Endodermal cell (in vitro differentiated cells): ENCODE data around the gene TAF9. TPM values are rescaled to one million over a fixed set of nuclear protein-coding genes. Genes with fewer than 3 reads are reported as not detected.
A peak's percentile ranks its signal among the peaks of the same experiment; 100 is the strongest.

Experiments used
- DNase-seq: peaks from one replicate; pipeline ENCODE4 v3.0.0-alpha.2; 2017
- H3K27ac ChIP-seq: 2 replicates; pipeline ENCODE4 v1.5.1; 2013; ENCODE audit warnings: mild to moderate bottlenecking, low read depth, low read length, moderate library complexity
- H3K27me3 ChIP-seq: 2 replicates; pipeline ENCODE4 v1.6.1; 2013; ENCODE audit warnings: mild to moderate bottlenecking, low read length, moderate library complexity; ENCODE audit not compliant: insufficient read depth, control insufficient read depth, poor library complexity, severe bottlenecking
- H3K36me3 ChIP-seq: 2 replicates; pipeline ENCODE4 v1.7.0; 2013; ENCODE audit warnings: mild to moderate bottlenecking, low read length, moderate library complexity; ENCODE audit not compliant: control insufficient read depth, insufficient read depth
- H3K4me1 ChIP-seq: one replicate; pipeline ENCODE4 v1.7.0; 2013; ENCODE audit warnings: low read length; ENCODE audit not compliant: control insufficient read depth, insufficient read depth
- H3K4me3 ChIP-seq: 2 replicates; pipeline ENCODE4 v1.5.1; 2013; ENCODE audit warnings: mild to moderate bottlenecking, low read length, moderate library complexity
- H3K9ac ChIP-seq: 2 replicates; pipeline ENCODE4 v1.6.1; 2013; ENCODE audit warnings: mild to moderate bottlenecking, low read length, moderate library complexity; ENCODE audit not compliant: poor library complexity, severe bottlenecking; ENCODE audit errors: extremely low read depth
- H3K9me3 ChIP-seq: 2 replicates; pipeline ENCODE4 v1.6.1; 2013; ENCODE audit warnings: mild to moderate bottlenecking, low read length, moderate library complexity; ENCODE audit not compliant: control insufficient read depth
- H3K27ac Mint-ChIP-seq: 2 replicates; pipeline ENCODE4 v1.8.0; 2020; ENCODE audit warnings: mixed read lengths
- H3K27me3 Mint-ChIP-seq: 2 replicates; pipeline ENCODE4 v1.8.0; 2021; ENCODE audit warnings: mild to moderate bottlenecking, mixed read lengths; ENCODE audit not compliant: insufficient read depth
- H3K36me3 Mint-ChIP-seq: 2 replicates; pipeline ENCODE4 v1.8.0; 2020; ENCODE audit warnings: low read depth, mixed read lengths
- H3K4me1 Mint-ChIP-seq: 2 replicates; pipeline ENCODE4 v1.8.0; 2020; ENCODE audit warnings: mixed read lengths
- H3K4me3 Mint-ChIP-seq: 2 replicates; pipeline ENCODE4 v1.8.0; 2020; ENCODE audit warnings: mild to moderate bottlenecking, moderate library complexity, mixed read lengths
- H3K9me3 Mint-ChIP-seq: 2 replicates; pipeline ENCODE4 v1.8.0; 2020; ENCODE audit warnings: mild to moderate bottlenecking, mixed read lengths
- WGBS, 2 experiments: methylation state at CpG; one replicate each; pipeline versions ENCODE4 v1.1.5 to v1.1.7; 2013; ENCODE audit warnings: missing lambda C conversion rate in 2 of 2, mixed read lengths in 1 of 2; ENCODE audit not compliant: insufficient coverage in 1 of 2, insufficient read length in 1 of 2; 5-methylcytosine and 5-hydroxymethylcytosine counted together
- total RNA-seq, 2 donors: library from RNA; stranded (reverse); fragmentation: NEBNext Ultra II Directional in 1 of 2; extraction: Animal tissue kit (Norgen Biotek cat#: 25700) in 1 of 2; gene quantifications; 2 replicates in 1 of 2; 3 replicates in 1 of 2; pipeline ENCODE4 v1.2.1, GENCODE V29; 2021
- TF ChIP-seq, protein P1 (sequence below): fragments of 200-600 bp; sonication (generic); conservative IDR thresholded peaks from 2 replicates; pipeline ENCODE4 v1.5.0; 2021; ENCODE audit warnings: antibody characterized with exemption, mild to moderate bottlenecking

The TAF9 gene
- total RNA-seq, 2 donors from 2014 or later: 69.5 to 74.3 TPM

DNA sequence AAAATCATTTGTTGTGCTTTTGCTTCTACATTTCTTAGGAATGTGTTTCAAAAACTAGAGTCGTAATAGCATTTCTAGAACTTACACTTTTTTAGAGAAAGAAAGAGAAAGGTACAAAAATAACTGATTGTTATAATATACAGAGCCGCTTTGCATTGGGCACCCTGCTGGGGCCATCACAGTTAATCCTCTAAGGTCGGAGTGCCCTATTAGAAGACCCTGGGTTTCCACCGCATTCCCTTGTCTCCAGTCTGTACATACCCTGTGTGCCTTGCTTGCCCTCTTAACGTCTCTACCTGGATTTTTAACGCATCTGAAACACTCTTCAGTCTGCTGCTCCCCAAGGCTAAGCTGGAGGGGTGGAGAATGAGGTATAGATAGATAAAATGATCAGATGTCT is 46.9 kb upstream of the TAF9 start:
- TF ChIP-seq, protein P1, sequence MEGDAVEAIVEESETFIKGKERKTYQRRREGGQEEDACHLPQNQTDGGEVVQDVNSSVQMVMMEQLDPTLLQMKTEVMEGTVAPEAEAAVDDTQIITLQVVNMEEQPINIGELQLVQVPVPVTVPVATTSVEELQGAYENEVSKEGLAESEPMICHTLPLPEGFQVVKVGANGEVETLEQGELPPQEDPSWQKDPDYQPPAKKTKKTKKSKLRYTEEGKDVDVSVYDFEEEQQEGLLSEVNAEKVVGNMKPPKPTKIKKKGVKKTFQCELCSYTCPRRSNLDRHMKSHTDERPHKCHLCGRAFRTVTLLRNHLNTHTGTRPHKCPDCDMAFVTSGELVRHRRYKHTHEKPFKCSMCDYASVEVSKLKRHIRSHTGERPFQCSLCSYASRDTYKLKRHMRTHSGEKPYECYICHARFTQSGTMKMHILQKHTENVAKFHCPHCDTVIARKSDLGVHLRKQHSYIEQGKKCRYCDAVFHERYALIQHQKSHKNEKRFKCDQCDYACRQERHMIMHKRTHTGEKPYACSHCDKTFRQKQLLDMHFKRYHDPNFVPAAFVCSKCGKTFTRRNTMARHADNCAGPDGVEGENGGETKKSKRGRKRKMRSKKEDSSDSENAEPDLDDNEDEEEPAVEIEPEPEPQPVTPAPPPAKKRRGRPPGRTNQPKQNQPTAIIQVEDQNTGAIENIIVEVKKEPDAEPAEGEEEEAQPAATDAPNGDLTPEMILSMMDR: no peak
- H3K4me3 ChIP-seq: peak overlapping the region; percentile 81
- Mint-ChIP-seq H3K4me1 (peaks cover 14% of the 10 kb centered on the region), H3K4me3 (peak overlapping the region; percentile 89), H3K27ac (peak overlapping the region; percentile 59), H3K9me3 (peaks cover 7% of the 10 kb centered on the region), H3K27me3 (peaks cover 1% of the 10 kb centered on the region), H3K36me3 (peaks cover 39% of the 10 kb centered on the region)
- no peaks in the 10 kb centered on the region for H3K4me1 ChIP-seq
- peaks cover 42% of the 10 kb centered on the region for H3K36me3 ChIP-seq
- peaks cover 9% of the 10 kb centered on the region for H3K9me3 ChIP-seq
- peak overlapping the region; percentile 90 for H3K9ac ChIP-seq
- no peaks in the 10 kb centered on the region for H3K27me3 ChIP-seq
- H3K27ac ChIP-seq: no peak overlapping the region
- peak; percentile 67 for DNase-seq
- 26 to 47% methylated on average over 4 to 6 of the region's 6 CpGs for WGBS, 2 experiments

- WGBS, 2 experiments: 1 to 14% methylated on average over 11 to 18 of the region's 18 CpGs
Measured at GRCh38 chr5:69415584-69415958, 46.3 kb upstream of the TAF9 start.

GRCh38 chr5:69414885-69415583 is 45.7 kb upstream of the TAF9 start, which contains the start of gene MARVELD2:
TSS of gene MARVELD2 (plus strand) at chr5:69415116. CDS start at chr5:69419386, 4,270 bp downstream.
- peak within 1 kb of the TSS; percentile 90 for H3K9ac ChIP-seq

More at GRCh38 chr5:69415584-69415958, 46.3 kb upstream of the TAF9 start:
- peak overlapping the region; percentile 95 for H3K27ac Mint-ChIP-seq
- H3K27me3 Mint-ChIP-seq: peaks cover 1% of the 10 kb centered on the region
- peaks cover 37% of the 10 kb centered on the region for H3K36me3 ChIP-seq
- DNase-seq: peak; percentile 77
- H3K4me3 ChIP-seq: peak overlapping the region; percentile 81
- H3K4me1 ChIP-seq: no peaks in the 10 kb centered on the region
- no peak overlapping the region for H3K27ac ChIP-seq
- peaks cover 5% of the 10 kb centered on the region for H3K9me3 Mint-ChIP-seq
- peaks cover 14% of the 10 kb centered on the region for H3K4me1 Mint-ChIP-seq
- no peaks in the 10 kb centered on the region for H3K27me3 ChIP-seq
- TF ChIP-seq, protein P1: no peak
- peaks cover 6% of the 10 kb centered on the region for H3K9me3 ChIP-seq
- H3K9ac ChIP-seq: peak overlapping the region; percentile 90
- peak overlapping the region; percentile 89 for H3K4me3 Mint-ChIP-seq
- peaks cover 38% of the 10 kb centered on the region for H3K36me3 Mint-ChIP-seq

More at GRCh38 chr5:69414885-69415583, 45.7 kb upstream of the TAF9 start, which contains the start of gene MARVELD2:
- TF ChIP-seq, protein P1: peak; percentile 70
- Histone ChIP-seq H3K27me3 (no peaks in the 10 kb centered on the region), H3K9me3 (peaks cover under 1% of the 10 kb centered on the region), H3K4me1 (no peaks in the 10 kb centered on the region), H3K4me3 (peak within 1 kb of the TSS; percentile 81), H3K27ac (no peak within 1 kb of the TSS), H3K36me3 (peaks cover 37% of the 10 kb centered on the region)
- peak within 1 kb of the TSS; percentile 95 for H3K27ac Mint-ChIP-seq
- peaks cover 36% of the 10 kb centered on the region for H3K36me3 Mint-ChIP-seq
- peaks cover 1% of the 10 kb centered on the region for H3K27me3 Mint-ChIP-seq
- H3K4me3 Mint-ChIP-seq: peak within 1 kb of the TSS; percentile 89
- DNase-seq: peak; percentile 97
- H3K4me1 Mint-ChIP-seq: peaks cover 14% of the 10 kb centered on the region
- 1 to 5% methylated on average over 55 to 78 of the region's 78 CpGs for WGBS, 2 experiments
- peaks cover 3% of the 10 kb centered on the region for H3K9me3 Mint-ChIP-seq
